Thyroid gland (tissue), 4 donors: Measurements from ENCODE around the gene HMBS. TPM values are rescaled to one million over a fixed set of nuclear protein-coding genes. Genes with fewer than 3 reads are reported as not detected.

Experiments used
- DNase-seq, 2 donors: peaks; one replicate each; pipeline ENCODE4 v3.0.0-alpha.2; 2019
- H3K27ac ChIP-seq, 3 donors: fragments of 200-600 bp; sonication (generic); 1 replicate in 2 of 3; 2 replicates in 1 of 3; pipeline ENCODE4 v1.5.1; 2016 to 2019; ENCODE audit warnings: mild to moderate bottlenecking in 1 of 3, moderate library complexity in 1 of 3
- H3K27me3 ChIP-seq: fragments of 200-600 bp; sonication (generic); one replicate; pipeline ENCODE4 v1.5.1; 2019
- H3K36me3 ChIP-seq, 2 donors: fragments of 200-600 bp; sonication (generic); one replicate each; pipeline ENCODE4 v1.5.1; 2016 to 2019
- H3K4me1 ChIP-seq, 2 donors: fragments of 200-600 bp; sonication (generic); one replicate each; pipeline ENCODE4 v1.5.1; 2017 to 2019
- H3K4me3 ChIP-seq, 3 donors: fragments of 200-600 bp; sonication (generic); replicated peaks in 1 of 3; 1 replicate in 2 of 3; 2 replicates in 1 of 3; pipeline ENCODE4 v1.5.1; 2016; ENCODE audit warnings: mild to moderate bottlenecking in 1 of 3
- H3K9me3 ChIP-seq: fragments of 200-600 bp; sonication (generic); one replicate; pipeline ENCODE4 v1.5.1; 2017
- POLR2A ChIP-seq, 2 donors: fragments of 450-650 bp; IDR thresholded peaks; one replicate each; pipeline ENCODE4 v1.6.1; 2017; ENCODE audit warnings: antibody characterized with exemption in 2 of 2, mild to moderate bottlenecking in 2 of 2, moderate library complexity in 1 of 2
- WGBS, 2 donors: methylation state at CpG; one replicate each; pipeline ENCODE4 v1.1.5; 2017; 5-methylcytosine and 5-hydroxymethylcytosine counted together
- intact Hi-C: fragments of 100-400 bp; cut with DNase I; formaldehyde crosslinking; loops from one replicate; pipeline ENCODE4 v1.15.1; 2023
- total RNA-seq, 4 donors: library from RNA; depleted of rRNA; stranded (reverse); fragments of >200 nt; gene quantifications; one replicate each; pipeline ENCODE4 v1.2.3, GENCODE V29; 2016
- TF ChIP-seq, protein P1 (sequence below), 6 experiments: fragments of 200-600 bp in 3 of 6; fragments of 450-650 bp in 3 of 6; sonication (generic) in 3 of 6; IDR thresholded peaks; one replicate each; pipeline ENCODE4 v1.5.1; 2016 to 2019; ENCODE audit warnings: antibody characterized with exemption in 6 of 6, mild to moderate bottlenecking in 2 of 6, inconsistent platforms in 1 of 6, moderate library complexity in 1 of 6

HMBS gene
- total RNA-seq, 4 donors from 2014 or later: 10.7 to 24.3 (median 19.7) TPM

DNA sequence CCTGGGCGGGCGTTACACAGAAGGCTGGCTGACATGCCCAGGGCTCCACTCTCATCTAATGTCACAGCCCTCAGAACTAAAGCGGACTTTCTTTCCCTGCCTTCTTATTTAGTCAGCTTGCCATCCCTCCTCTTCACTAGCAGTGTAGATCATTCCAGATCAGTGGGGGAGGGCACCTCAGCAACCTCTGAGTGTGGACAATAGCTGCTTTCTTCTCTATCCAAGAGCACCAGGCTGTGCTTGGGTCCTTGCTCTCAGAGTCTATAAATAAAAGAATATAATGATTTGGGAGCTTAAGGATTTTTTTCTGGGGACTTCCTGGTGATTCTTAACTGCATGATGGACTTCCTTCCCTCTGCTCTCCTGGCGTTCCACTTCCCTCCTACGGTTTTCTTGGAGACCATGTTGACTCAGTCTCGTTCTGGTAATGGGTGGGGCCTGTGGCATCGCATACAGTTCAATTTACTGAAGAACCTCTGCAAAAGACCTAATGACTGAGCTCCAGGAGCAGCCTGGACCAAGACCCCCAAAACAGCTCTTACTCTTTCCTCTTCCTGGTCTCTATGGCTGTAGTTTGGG is 2.9 kb upstream of the HMBS start:
- WGBS, 2 donors: 72 to 79% methylated on average over 7 of the region's 7 CpGs
- DNase-seq: no peak
- intact Hi-C loops: no loop called here
- Histone ChIP-seq H3K36me3 (peaks cover 58 to 60% of the 10 kb centered on the region in 2 donors), H3K27ac (no peak overlapping the region), H3K27me3 (no peaks in the 10 kb centered on the region), H3K4me1 (peaks cover 10 to 14% of the 10 kb centered on the region in 2 donors), H3K4me3 (no peak overlapping the region), H3K9me3 (no peaks in the 10 kb centered on the region)
- no peak for TF ChIP-seq POLR2A (IDR thresholded peaks at IDR 0.05)
- TF ChIP-seq, protein P1, sequence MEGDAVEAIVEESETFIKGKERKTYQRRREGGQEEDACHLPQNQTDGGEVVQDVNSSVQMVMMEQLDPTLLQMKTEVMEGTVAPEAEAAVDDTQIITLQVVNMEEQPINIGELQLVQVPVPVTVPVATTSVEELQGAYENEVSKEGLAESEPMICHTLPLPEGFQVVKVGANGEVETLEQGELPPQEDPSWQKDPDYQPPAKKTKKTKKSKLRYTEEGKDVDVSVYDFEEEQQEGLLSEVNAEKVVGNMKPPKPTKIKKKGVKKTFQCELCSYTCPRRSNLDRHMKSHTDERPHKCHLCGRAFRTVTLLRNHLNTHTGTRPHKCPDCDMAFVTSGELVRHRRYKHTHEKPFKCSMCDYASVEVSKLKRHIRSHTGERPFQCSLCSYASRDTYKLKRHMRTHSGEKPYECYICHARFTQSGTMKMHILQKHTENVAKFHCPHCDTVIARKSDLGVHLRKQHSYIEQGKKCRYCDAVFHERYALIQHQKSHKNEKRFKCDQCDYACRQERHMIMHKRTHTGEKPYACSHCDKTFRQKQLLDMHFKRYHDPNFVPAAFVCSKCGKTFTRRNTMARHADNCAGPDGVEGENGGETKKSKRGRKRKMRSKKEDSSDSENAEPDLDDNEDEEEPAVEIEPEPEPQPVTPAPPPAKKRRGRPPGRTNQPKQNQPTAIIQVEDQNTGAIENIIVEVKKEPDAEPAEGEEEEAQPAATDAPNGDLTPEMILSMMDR (IDR thresholded peaks at IDR 0.05): no peak

DNA sequence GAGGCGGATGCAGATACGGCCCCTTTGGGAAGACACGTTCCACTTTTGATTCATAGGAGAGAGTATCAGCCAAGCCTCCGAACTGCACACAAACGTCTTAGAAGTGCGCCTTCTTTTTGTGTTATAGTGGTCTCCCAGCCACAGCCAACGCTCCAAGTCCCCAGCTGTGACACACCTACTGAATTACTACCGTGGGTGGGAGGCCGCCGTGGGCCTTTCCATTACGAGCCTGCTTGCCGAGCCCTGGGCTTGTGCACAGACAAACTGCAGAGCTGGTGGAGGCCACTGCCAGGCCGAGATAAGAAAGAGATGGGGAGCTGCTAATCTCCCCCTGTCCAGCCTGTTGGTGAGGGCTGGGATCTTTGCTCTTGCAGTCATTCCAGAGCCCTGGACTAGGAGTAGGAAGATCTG is 761 bp downstream of the HMBS start:
- TF ChIP-seq POLR2A (IDR thresholded peaks at IDR 0.05): no peak
- TF ChIP-seq, protein P1 (IDR thresholded peaks at IDR 0.05): no peak

DNA sequence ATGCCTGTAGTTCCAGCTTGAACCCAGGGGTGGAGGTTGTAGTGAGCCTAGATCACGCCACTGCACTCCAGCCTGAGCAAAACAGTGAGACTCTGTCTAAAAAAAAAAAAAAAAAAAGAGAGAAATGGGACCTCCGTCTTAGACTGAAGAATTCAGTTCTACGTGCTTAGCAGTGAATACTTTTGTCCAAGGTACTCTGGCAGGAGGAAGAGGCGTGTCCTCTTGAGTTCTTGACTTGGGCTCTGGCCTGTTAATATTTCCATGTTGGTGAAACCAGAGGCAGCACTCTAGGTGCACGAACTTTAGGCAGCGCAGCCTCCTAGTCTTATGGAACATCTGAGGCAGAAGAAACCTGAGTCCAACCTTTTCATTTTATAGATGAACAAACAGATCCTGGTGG is 2.4 kb downstream of the HMBS start:
- TF ChIP-seq, protein P1 (IDR thresholded peaks at IDR 0.05): no peak
- no peak for TF ChIP-seq POLR2A (IDR thresholded peaks at IDR 0.05)
- no peak overlapping the region for H3K4me3 ChIP-seq
- peaks cover 10 to 32% of the 10 kb centered on the region in 2 donors for H3K4me1 ChIP-seq
- H3K9me3 ChIP-seq: no peaks in the 10 kb centered on the region
- no peak for DNase-seq
- intact Hi-C loops: no loop called here
- no peak overlapping the region for H3K27ac ChIP-seq
- H3K36me3 ChIP-seq: peaks cover 6% of the 10 kb centered on the region in 2 donors
- 71% methylated on average over 6 of the region's 6 CpGs for WGBS, 2 donors
- no peaks in the 10 kb centered on the region for H3K27me3 ChIP-seq

More for the DNA sequence above, 761 bp downstream of the HMBS start:
- intact Hi-C loops: no loop called here
- DNase-seq: no peak
- Histone ChIP-seq H3K4me1 (peaks cover 10 to 32% of the 10 kb centered on the region in 2 donors), H3K27me3 (no peaks in the 10 kb centered on the region), H3K9me3 (no peaks in the 10 kb centered on the region), H3K4me3 (peak overlapping the region in 2 of 3 donors; percentile 13 to 54), H3K27ac (peak overlapping the region in 2 of 3 donors; percentile 87 to 93), H3K36me3 (peaks cover 23% of the 10 kb centered on the region in 2 donors)
- 0 to 2% methylated on average over 12 to 13 of the region's 13 CpGs for WGBS, 2 donors

DNA sequence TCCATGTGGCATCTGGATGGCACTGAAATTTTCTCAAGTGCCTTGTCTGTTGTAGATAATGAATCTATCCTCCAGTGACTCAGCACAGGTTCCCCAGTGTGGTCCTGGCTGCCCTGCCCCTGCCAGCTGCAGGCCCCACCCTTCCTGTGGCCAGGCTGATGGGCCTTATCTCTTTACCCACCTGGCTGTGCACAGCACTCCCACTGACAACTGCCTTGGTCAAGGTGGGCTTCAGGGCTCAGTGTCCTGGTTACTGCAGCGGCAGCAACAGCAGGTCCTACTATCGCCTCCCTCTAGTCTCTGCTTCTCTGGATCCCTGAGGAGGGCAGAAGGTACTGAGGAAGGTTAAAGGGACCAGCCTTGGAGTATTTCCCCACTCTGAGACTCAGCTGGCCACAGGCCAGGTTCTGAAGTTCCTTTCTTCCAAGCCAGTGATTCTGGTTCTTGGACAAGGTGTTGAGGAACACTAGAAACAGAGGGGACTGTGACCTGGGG is 3.1 kb downstream of the HMBS start:
- Histone ChIP-seq H3K9me3 (no peaks in the 10 kb centered on the region), H3K36me3 (no peaks in the 10 kb centered on the region), H3K27ac (peak overlapping the region in 1 of 3 donors; percentile 30), H3K27me3 (no peaks in the 10 kb centered on the region), H3K4me1 (peaks cover 10 to 38% of the 10 kb centered on the region in 2 donors), H3K4me3 (no peak overlapping the region)
- TF ChIP-seq, protein P1 (IDR thresholded peaks at IDR 0.05): no peak
- no peak for TF ChIP-seq POLR2A (IDR thresholded peaks at IDR 0.05)
- peak; percentile 74 to 83 for DNase-seq
- intact Hi-C loops: no loop called here
- 20 to 60% methylated on average over 1 to 2 of the region's 2 CpGs for WGBS, 2 donors

DNA sequence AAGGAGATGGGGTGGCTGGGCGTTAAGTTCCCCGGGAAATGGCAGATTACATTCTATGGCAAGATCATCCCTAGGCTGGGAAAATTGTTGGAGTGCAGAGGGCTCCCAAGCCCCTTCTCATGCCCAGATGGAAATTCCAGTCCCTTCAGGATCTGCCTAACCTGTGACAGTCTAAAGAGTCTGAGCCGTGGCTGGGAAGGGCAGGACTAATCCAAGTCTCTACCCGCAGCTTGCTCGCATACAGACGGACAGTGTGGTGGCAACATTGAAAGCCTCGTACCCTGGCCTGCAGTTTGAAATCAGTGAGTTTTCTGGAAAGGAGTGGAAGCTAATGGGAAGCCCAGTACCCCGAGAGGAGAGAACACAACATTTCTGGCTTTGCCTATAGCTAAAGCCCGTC is 3.7 kb downstream of the HMBS start:
- H3K27me3 ChIP-seq: no peaks in the 10 kb centered on the region
- H3K27ac ChIP-seq: peak overlapping the region in 1 of 3 donors; percentile 30
- no peaks in the 10 kb centered on the region for H3K36me3 ChIP-seq
- DNase-seq: no peak
- H3K9me3 ChIP-seq: no peaks in the 10 kb centered on the region
- no peak overlapping the region for H3K4me3 ChIP-seq
- TF ChIP-seq, protein P1 (IDR thresholded peaks at IDR 0.05): no peak
- TF ChIP-seq POLR2A (IDR thresholded peaks at IDR 0.05): no peak
- peaks cover 16 to 44% of the 10 kb centered on the region in 2 donors for H3K4me1 ChIP-seq
- intact Hi-C loops: no loop called here
- WGBS, 2 donors: 93 to 95% methylated on average over 9 of the region's 9 CpGs
